Endothelial cell (in vitro differentiated cells): ENCODE measurements around the gene PRKCH. TPM values are rescaled to one million over a fixed set of nuclear protein-coding genes. Genes with fewer than 3 reads are reported as not detected.

Experiments
- DNase-seq: peaks from one replicate; pipeline ENCODE4 v3.0.0; 2021; ENCODE audit warnings: low spot score
- H3K27ac Mint-ChIP-seq: one replicate; pipeline ENCODE4 v1.8.0; 2021; ENCODE audit warnings: mixed read lengths, inconsistent platforms; ENCODE audit not compliant: unreplicated experiment
- H3K27me3 Mint-ChIP-seq: one replicate; pipeline ENCODE4 v1.8.0; 2021; ENCODE audit warnings: mild to moderate bottlenecking, moderate library complexity, mixed read lengths, inconsistent platforms; ENCODE audit not compliant: unreplicated experiment
- H3K36me3 Mint-ChIP-seq: one replicate; pipeline ENCODE4 v1.8.0; 2021; ENCODE audit warnings: mild to moderate bottlenecking, low read depth, mixed read lengths, inconsistent platforms; ENCODE audit not compliant: unreplicated experiment
- H3K4me1 Mint-ChIP-seq: one replicate; pipeline ENCODE4 v1.8.0; 2021; ENCODE audit warnings: mild to moderate bottlenecking, mixed read lengths, inconsistent platforms; ENCODE audit not compliant: unreplicated experiment
- H3K4me3 Mint-ChIP-seq: one replicate; pipeline ENCODE4 v1.8.0; 2021; ENCODE audit warnings: mild to moderate bottlenecking, mixed read lengths, inconsistent platforms; ENCODE audit not compliant: unreplicated experiment
- H3K9me3 Mint-ChIP-seq: one replicate; pipeline ENCODE4 v1.8.0; 2021; ENCODE audit warnings: mixed read lengths, inconsistent platforms; ENCODE audit not compliant: unreplicated experiment
- CTCF ChIP-seq: fragments of 200-600 bp; sonication (generic); IDR thresholded peaks from one replicate; pipeline ENCODE4 v1.5.0; 2021; ENCODE audit warnings: antibody characterized with exemption; ENCODE audit not compliant: unreplicated experiment
- total RNA-seq: library from RNA; stranded (reverse); fragmentation: NEBNext Ultra II Directional; extraction: Animal tissue kit (Norgen Biotek cat#: 25700); gene quantifications from one replicate; pipeline ENCODE4 v1.2.1, GENCODE V29; 2021; ENCODE audit not compliant: unreplicated experiment

PRKCH gene
- total RNA-seq, 1 donor from 2014 or later: 42.5 TPM

DNA sequence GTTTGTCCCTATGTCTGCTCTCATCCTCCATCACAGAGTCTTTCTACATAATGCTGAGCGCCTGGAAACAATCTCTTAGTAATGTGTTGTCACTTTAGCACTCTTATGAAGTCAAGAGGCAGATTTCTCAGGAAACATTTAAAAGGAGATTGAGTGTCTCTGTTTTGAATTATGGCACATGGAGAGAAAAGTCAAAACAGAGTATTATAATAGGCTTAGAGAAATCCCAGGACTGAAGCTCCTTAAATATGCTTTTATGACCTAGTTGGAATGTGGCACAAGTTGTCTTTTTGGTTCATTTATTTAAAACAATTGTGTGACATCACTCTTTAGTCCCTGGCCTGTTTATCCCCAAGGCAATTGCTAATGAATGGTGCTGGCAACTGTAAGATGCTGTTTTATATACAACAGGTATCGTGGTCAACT, 256.1 kb downstream of the PRKCH start:
- no peak for DNase-seq
- Mint-ChIP-seq H3K4me1 (no peaks in the 10 kb centered on the region), H3K4me3 (no peak overlapping the region), H3K27ac (no peak overlapping the region), H3K36me3 (no peaks in the 10 kb centered on the region), H3K9me3 (no peaks in the 10 kb centered on the region), H3K27me3 (no peaks in the 10 kb centered on the region)
- TF ChIP-seq CTCF: no peak

DNA sequence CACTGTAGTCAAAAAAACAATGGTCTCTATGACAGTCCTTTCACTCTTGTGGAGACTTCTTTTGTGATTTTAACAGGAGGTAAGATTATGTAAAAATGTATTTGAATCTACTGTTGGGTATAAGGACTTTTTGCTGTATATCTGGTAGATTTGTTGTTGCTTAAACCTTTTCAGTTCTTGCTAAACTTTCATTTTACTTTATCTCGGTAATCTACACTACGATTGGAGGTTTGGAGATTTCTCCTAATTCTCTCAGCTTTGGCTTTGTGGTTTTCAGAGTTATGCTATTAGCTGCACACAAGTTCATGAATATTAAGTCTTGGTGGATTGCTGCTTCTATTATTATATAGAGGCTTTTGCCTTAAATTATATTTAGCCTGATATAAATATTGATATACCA, 257.4 kb downstream of the PRKCH start:
- no peak for DNase-seq
- Mint-ChIP-seq H3K9me3 (no peaks in the 10 kb centered on the region), H3K4me1 (no peaks in the 10 kb centered on the region), H3K27me3 (no peaks in the 10 kb centered on the region), H3K36me3 (no peaks in the 10 kb centered on the region), H3K27ac (no peak overlapping the region), H3K4me3 (no peak overlapping the region)
- TF ChIP-seq CTCF: no peak

DNA sequence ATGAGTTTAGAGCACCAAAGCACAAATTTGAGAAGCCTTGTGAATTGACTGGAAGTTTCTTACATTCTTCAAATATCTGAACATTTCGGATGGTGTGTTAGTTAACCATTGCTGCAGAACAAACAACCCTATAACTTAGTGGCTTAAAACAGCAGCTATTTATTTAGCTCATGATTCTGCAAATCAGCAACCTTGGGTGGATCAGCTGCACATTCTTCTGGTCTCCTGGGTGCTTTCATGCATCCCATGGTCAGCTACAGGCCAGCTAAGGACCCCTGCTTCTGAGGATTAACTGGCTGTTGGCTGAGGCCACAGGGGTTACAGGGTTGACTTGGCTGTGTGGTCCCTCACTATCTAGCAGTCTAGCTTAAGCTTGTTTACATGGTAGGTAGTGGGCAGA, 260.0 kb downstream of the PRKCH start:
- Mint-ChIP-seq H3K4me1 (peaks cover 2% of the 10 kb centered on the region), H3K36me3 (no peaks in the 10 kb centered on the region), H3K9me3 (no peaks in the 10 kb centered on the region), H3K27me3 (no peaks in the 10 kb centered on the region), H3K27ac (no peak overlapping the region), H3K4me3 (no peak overlapping the region)
- no peak for DNase-seq
- no peak for TF ChIP-seq CTCF

DNA sequence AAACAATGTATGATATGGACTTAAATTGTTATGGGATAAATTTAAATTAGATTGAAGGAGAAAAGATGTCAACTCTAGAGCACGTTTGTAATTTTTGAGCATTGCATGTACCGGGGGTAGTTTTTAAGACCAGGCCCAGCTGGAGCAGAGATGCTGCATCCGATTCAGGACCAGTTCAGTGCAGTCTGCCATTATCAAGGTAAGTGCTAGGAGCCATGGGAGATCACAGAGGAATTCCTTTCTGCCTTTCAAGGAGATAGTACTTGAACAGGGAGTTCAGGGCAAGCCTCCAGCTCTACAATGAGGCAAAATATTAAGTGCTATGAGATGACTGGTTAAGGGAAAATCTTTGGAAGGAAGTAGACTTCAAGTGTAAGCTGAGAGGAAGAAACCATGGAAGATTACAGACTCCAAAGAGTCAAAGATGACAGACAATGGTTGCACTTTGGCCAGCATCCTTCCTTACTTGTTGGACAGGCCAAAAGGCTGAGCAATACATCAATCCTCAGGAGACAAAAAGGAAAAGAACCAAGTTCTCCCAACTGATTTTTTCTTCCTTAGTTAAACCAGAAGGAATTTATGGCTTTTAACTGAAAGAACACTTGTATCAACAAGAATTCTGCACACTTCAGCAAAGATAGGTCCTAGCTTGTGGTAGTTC, 260.7 kb downstream of the PRKCH start:
- H3K4me3 Mint-ChIP-seq: no peak overlapping the region
- no peak for TF ChIP-seq CTCF
- no peak for DNase-seq
- no peaks in the 10 kb centered on the region for H3K36me3 Mint-ChIP-seq
- no peaks in the 10 kb centered on the region for H3K9me3 Mint-ChIP-seq
- no peaks in the 10 kb centered on the region for H3K27me3 Mint-ChIP-seq
- peaks cover 2% of the 10 kb centered on the region for H3K4me1 Mint-ChIP-seq
- H3K27ac Mint-ChIP-seq: no peak overlapping the region

GRCh38 chr14:61582815-61583214, 261.4 kb downstream of the PRKCH start:
- no peak overlapping the region for H3K27ac Mint-ChIP-seq
- no peak for DNase-seq
- H3K27me3 Mint-ChIP-seq: no peaks in the 10 kb centered on the region
- no peaks in the 10 kb centered on the region for H3K9me3 Mint-ChIP-seq
- no peak for TF ChIP-seq CTCF
- H3K4me1 Mint-ChIP-seq: peaks cover 2% of the 10 kb centered on the region
- no peaks in the 10 kb centered on the region for H3K36me3 Mint-ChIP-seq
- H3K4me3 Mint-ChIP-seq: no peak overlapping the region
